Stimulated activated CD4-positive, alpha-beta T cell treated with anti-CD3 and anti-CD28 coated beads, Interleukin-12 subunit alpha, Interleukin-12 subunit beta, amount 100 ng/mL, for 24 hours (primary cell): ENCODE results near the gene DAAM1.

ENCODE experiments used
- DNase-seq, 2 experiments: peaks; one replicate each; pipeline ENCODE4 v3.0.0-alpha.2; 2020; ENCODE audit warnings: low read depth in 2 of 2

DAAM1 gene

GRCh38 chr14:59188461-59189090 is at the start of gene DAAM1:
Gene DAAM1 (plus strand): TSS chr14:59188667. CDS start chr14:59263478, 74,811 bp downstream.
- peak; percentile 89 to 91 for DNase-seq

GRCh38 chr14:59139324-59139723 is 49.1 kb upstream of the DAAM1 start:
- DNase-seq, result no peak

- DNase-seq, result no peak
Observed at GRCh38 chr14:59140106-59140843, 48.2 kb upstream of the DAAM1 start.

GRCh38 chr14:59146484-59146883 is 42.0 kb upstream of the DAAM1 start:
- no peak for DNase-seq

- DNase-seq, result no peak
Observed at GRCh38 chr14:59147007-59147406, 41.5 kb upstream of the DAAM1 start.

- DNase-seq, result no peak
Observed at GRCh38 chr14:59148334-59148900, 40.0 kb upstream of the DAAM1 start.

- no peak for DNase-seq
Observed at GRCh38 chr14:59150990-59151389, 37.5 kb upstream of the DAAM1 start.

- DNase-seq, result no peak
Observed at GRCh38 chr14:59154373-59154772, 34.1 kb upstream of the DAAM1 start.

- no peak for DNase-seq
Observed at GRCh38 chr14:59155886-59156285, 32.6 kb upstream of the DAAM1 start.

GRCh38 chr14:59159169-59159568 is 29.3 kb upstream of the DAAM1 start:
- DNase-seq, result no peak

- no peak for DNase-seq
Observed at GRCh38 chr14:59160506-59160905, 28.0 kb upstream of the DAAM1 start.

GRCh38 chr14:59161561-59162175 is 26.8 kb upstream of the DAAM1 start:
- DNase-seq, result no peak

- no peak for DNase-seq
Observed at GRCh38 chr14:59166258-59166657, 22.2 kb upstream of the DAAM1 start.

GRCh38 chr14:59175404-59175803 is 13.1 kb upstream of the DAAM1 start:
- DNase-seq, result no peak

- no peak for DNase-seq
Observed at GRCh38 chr14:59176765-59177164, 11.7 kb upstream of the DAAM1 start.

- DNase-seq, result no peak
Observed at GRCh38 chr14:59177262-59177661, 11.2 kb upstream of the DAAM1 start.

GRCh38 chr14:59181791-59182190 is 6.7 kb upstream of the DAAM1 start:
- DNase-seq, result no peak

GRCh38 chr14:59182641-59183040 is 5.8 kb upstream of the DAAM1 start:
- DNase-seq, result no peak

- no peak for DNase-seq
Observed at GRCh38 chr14:59183150-59183549, 5.3 kb upstream of the DAAM1 start.

GRCh38 chr14:59184396-59184795 is 4.1 kb upstream of the DAAM1 start:
- no peak for DNase-seq

- no peak for DNase-seq
Observed at GRCh38 chr14:59185676-59186075, 2.8 kb upstream of the DAAM1 start.

- DNase-seq, result no peak
Observed at GRCh38 chr14:59186306-59186705, 2.2 kb upstream of the DAAM1 start.

GRCh38 chr14:59187118-59187517 is 1.3 kb upstream of the DAAM1 start:
- DNase-seq, result no peak
